ENCODE results near the gene ZNF408.

The ZNF408 gene

DNA sequence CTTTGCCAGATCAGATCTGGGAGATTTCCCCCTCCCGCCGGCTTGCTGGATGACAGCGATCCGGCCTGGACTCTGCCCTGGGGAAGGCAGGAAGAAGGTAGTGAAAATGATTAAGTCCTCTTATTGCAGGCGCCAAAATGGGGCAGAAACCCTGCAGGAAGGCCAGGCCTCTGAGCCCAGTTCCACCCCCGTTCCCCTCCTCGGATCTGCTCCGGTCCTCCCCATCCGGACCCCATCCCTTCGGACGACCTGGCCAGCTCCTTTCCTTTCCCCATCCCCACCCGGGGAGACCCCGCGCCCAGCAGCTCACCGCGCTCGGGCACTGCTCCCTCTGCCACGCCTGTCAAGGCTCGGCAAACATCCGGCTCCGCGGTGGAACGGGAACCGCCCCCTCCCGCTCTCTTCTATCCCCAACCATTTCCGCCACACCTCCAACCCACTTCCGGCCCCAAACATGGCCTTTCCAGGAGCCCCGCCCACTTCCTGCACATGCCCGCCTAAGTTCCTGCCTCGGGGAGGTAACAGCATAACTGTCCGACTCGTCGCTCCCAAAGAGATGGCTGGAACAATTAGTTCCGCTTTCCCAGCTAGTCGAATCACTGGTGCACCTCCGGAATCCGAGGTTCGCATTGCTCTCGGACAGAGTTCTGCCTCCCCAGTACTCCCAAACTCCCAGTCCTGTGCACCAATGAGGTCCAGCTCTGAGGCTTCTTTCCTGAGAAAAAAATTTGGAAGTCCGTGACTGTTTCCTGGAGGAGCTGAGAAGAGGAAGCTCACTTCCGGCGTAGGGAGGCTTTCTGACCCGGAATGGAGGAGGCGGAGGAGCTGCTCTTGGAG, at the start of gene ZNF408, which contains the start of gene ARHGAP1:
ZNF408 (plus strand) TSS at position 791 of the 837 bp plus-strand sequence; CDS start at position 808, 17 bp downstream.
ARHGAP1 (minus strand) TSS at position 379 of the 837 bp plus-strand sequence. CDS start 4,512 bp downstream, outside the sequence.
- Histone ChIP-seq H3K9ac (ENCODE audit: low read depth, low read length) (peak within 1 kb of the TSS; percentile 83), H3K9me3 (ENCODE audit: insufficient read depth, low read length, severe bottlenecking) (no peaks in the 10 kb centered on the region), H3K4me3 (ENCODE audit: low read depth in 1 of 2, low read length in 2 of 2) (peak within 1 kb of the TSS; percentile 74 to 91), H4K20me1 (ENCODE audit: insufficient read depth, low read length) (peaks cover 13% of the 10 kb centered on the region; the same call in 1 of the 2 replicates), H2AFZ (ENCODE audit: low read depth, low read length) (peak within 1 kb of the TSS; percentile 99), H3K27ac (ENCODE audit: low read length) (peak within 1 kb of the TSS; percentile 100), H3K4me1 (ENCODE audit: insufficient read depth, low read length) (peaks cover 44% of the 10 kb centered on the region), H3K4me2 (ENCODE audit: insufficient read depth, low read length) (peak within 1 kb of the TSS; percentile 92), H3K36me3 (ENCODE audit: insufficient read depth, low read length) (peaks cover 46% of the 10 kb centered on the region), H3K79me2 (ENCODE audit: insufficient read depth, low read length) (peaks cover 64% of the 10 kb centered on the region), H3K27me3 (ENCODE audit: insufficient read depth, low read length, poor library complexity) (no peaks in the 10 kb centered on the region)
- ATAC-seq (ENCODE audit: insufficient read depth, low read depth) (peak; percentile 95), DNase-seq (peak; percentile 100)
- no peak for TF ChIP-seq EZH2 (IDR thresholded peaks at IDR 0.05; ENCODE audit: borderline replicate concordance, low read depth, low read length, severe bottlenecking)
- TF ChIP-seq, protein P1, sequence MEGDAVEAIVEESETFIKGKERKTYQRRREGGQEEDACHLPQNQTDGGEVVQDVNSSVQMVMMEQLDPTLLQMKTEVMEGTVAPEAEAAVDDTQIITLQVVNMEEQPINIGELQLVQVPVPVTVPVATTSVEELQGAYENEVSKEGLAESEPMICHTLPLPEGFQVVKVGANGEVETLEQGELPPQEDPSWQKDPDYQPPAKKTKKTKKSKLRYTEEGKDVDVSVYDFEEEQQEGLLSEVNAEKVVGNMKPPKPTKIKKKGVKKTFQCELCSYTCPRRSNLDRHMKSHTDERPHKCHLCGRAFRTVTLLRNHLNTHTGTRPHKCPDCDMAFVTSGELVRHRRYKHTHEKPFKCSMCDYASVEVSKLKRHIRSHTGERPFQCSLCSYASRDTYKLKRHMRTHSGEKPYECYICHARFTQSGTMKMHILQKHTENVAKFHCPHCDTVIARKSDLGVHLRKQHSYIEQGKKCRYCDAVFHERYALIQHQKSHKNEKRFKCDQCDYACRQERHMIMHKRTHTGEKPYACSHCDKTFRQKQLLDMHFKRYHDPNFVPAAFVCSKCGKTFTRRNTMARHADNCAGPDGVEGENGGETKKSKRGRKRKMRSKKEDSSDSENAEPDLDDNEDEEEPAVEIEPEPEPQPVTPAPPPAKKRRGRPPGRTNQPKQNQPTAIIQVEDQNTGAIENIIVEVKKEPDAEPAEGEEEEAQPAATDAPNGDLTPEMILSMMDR (IDR thresholded peaks at IDR 0.05; ENCODE audit: borderline replicate concordance, extremely low read depth, low read length, poor library complexity, severe bottlenecking) = no peak

DNA sequence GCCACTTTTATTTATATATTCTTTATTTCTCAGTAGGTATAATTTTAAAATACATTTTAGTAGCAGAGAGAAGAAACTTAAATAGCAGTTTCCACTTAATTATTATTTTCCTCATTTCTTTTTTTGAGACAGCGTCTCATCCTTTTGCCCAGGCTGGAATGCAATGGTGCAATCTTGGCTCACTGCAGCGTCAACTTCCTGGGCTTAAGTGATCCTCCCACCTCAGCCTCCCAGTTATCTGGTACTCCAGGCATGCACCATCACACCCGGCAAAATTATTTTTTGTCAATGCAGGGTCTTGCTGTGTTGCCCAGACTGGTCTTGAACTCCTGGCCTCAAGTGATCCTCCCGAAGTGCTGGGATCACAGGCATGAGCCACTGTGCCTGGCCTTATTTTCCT, 45.2 kb upstream of the ZNF408 start:
- Histone ChIP-seq H3K4me2 (ENCODE audit: insufficient read depth, low read length) (no peak overlapping the region), H3K36me3 (ENCODE audit: insufficient read depth, low read length) (peaks cover 84% of the 10 kb centered on the region), H2AFZ (ENCODE audit: low read depth, low read length) (no peak overlapping the region), H3K9me3 (ENCODE audit: insufficient read depth, low read length, severe bottlenecking) (no peaks in the 10 kb centered on the region), H3K4me3 (ENCODE audit: low read depth in 1 of 2, low read length in 2 of 2) (no peak overlapping the region), H3K27ac (ENCODE audit: low read length) (no peak overlapping the region), H4K20me1 (ENCODE audit: insufficient read depth, low read length) (no peaks in the 10 kb centered on the region), H3K27me3 (ENCODE audit: insufficient read depth, low read length, poor library complexity) (no peaks in the 10 kb centered on the region), H3K9ac (ENCODE audit: low read depth, low read length) (no peak overlapping the region), H3K79me2 (ENCODE audit: insufficient read depth, low read length) (no peaks in the 10 kb centered on the region), H3K4me1 (ENCODE audit: insufficient read depth, low read length) (no peaks in the 10 kb centered on the region)
- ATAC-seq (ENCODE audit: insufficient read depth, low read depth) = no peak
- no peak for TF ChIP-seq EZH2 (IDR thresholded peaks at IDR 0.05; ENCODE audit: borderline replicate concordance, low read depth, low read length, severe bottlenecking)
- TF ChIP-seq, protein P1 (IDR thresholded peaks at IDR 0.05; ENCODE audit: borderline replicate concordance, extremely low read depth, low read length, poor library complexity, severe bottlenecking) = no peak
- DNase-seq = no peak

DNA sequence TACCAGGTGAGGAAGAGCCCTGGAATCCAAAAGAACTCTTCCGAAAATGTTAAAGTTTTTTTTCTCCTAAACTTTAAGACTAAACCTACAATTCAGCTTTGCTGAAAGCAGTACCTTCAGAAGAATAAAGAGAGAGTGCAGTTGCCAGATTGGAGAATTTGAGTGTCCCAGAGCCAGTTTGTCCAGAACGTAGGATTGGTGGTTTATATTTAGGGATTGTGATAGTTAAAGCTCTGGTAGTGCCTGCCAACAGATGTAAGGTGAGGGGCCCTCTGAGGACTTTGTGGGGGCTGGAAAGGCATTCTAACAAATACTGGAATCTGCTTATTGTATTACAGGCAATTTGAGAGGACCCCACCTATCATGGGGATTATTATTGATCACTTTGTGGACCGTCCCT, 43.6 kb upstream of the ZNF408 start:
- H4K20me1 ChIP-seq (ENCODE audit: insufficient read depth, low read length) = no peaks in the 10 kb centered on the region
- H3K9ac ChIP-seq (ENCODE audit: low read depth, low read length) = no peak overlapping the region
- no peak for TF ChIP-seq EZH2 (IDR thresholded peaks at IDR 0.05; ENCODE audit: borderline replicate concordance, low read depth, low read length, severe bottlenecking)
- TF ChIP-seq, protein P1 (IDR thresholded peaks at IDR 0.05; ENCODE audit: borderline replicate concordance, extremely low read depth, low read length, poor library complexity, severe bottlenecking) = no peak
- no peaks in the 10 kb centered on the region for H3K9me3 ChIP-seq (ENCODE audit: insufficient read depth, low read length, severe bottlenecking)
- DNase-seq = no peak
- no peak for ATAC-seq (ENCODE audit: insufficient read depth, low read depth)
- H3K27ac ChIP-seq (ENCODE audit: low read length) = no peak overlapping the region
- H3K4me2 ChIP-seq (ENCODE audit: insufficient read depth, low read length) = no peak overlapping the region
- no peak overlapping the region for H2AFZ ChIP-seq (ENCODE audit: low read depth, low read length)
- H3K36me3 ChIP-seq (ENCODE audit: insufficient read depth, low read length) = peaks cover 80% of the 10 kb centered on the region
- no peaks in the 10 kb centered on the region for H3K27me3 ChIP-seq (ENCODE audit: insufficient read depth, low read length, poor library complexity)
- no peaks in the 10 kb centered on the region for H3K79me2 ChIP-seq (ENCODE audit: insufficient read depth, low read length)
- H3K4me1 ChIP-seq (ENCODE audit: insufficient read depth, low read length) = no peaks in the 10 kb centered on the region
- no peak overlapping the region for H3K4me3 ChIP-seq (ENCODE audit: low read depth in 1 of 2, low read length in 2 of 2)

Data from DND-41 (cell line).